CD1c-positive myeloid dendritic cell (primary cell): ENCODE data around the gene COA8.

Experiments
- DNase-seq: peaks from one replicate; pipeline ENCODE4 v3.0.0-alpha.2; 2016; ENCODE audit errors: extremely low spot score

COA8 gene

GRCh38 chr14:103548463-103549351 lies 14.1 kb upstream of the COA8 start:
- DNase-seq = no peak

DNA sequence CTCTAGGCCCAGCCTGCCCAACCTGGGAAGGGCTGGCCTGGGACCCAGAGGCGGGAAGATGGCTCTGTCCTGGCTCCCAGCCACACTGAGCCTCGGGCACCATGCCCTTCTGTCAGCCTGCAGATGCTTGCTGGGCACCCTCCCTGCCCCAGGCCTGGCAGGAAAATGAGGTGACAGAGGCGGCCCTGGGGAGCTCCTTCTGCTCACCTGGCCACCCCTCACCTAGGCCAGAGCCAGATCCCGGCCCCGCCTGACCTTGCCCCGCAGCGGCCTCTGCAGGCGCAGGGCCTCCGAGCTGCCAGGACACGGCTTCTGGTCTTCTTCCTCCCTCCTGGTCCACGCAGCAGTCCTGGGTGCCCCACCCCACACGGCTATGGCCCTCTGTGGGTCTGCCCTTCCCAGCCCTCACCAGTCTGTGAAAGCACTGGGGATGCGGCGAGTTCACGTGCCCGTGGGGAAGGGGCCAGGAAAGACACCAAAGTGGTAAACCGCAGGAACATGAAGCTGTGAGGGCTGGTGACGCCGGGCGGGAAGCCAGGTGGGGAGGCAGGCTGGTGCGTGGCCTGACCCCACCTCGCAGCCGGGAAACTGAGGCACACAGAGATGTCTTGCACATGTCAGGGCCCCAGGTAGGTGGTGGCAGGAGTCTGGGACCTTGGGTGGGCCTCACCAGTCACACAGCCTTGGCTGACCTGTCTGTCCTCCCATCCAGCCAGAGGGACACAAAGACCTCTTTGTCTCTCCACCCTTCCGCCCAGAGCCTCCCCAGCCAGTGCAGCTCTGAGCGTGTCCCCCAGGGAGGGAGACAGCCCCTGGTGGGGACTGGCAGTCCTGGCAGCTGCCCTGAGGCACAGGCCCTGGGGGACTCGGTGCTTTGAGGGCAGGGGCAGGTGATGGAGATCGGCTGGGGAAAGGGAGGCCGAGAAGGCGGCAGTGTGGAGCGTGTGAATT lies 13.1 kb upstream of the COA8 start:
- DNase-seq = no peak

DNA sequence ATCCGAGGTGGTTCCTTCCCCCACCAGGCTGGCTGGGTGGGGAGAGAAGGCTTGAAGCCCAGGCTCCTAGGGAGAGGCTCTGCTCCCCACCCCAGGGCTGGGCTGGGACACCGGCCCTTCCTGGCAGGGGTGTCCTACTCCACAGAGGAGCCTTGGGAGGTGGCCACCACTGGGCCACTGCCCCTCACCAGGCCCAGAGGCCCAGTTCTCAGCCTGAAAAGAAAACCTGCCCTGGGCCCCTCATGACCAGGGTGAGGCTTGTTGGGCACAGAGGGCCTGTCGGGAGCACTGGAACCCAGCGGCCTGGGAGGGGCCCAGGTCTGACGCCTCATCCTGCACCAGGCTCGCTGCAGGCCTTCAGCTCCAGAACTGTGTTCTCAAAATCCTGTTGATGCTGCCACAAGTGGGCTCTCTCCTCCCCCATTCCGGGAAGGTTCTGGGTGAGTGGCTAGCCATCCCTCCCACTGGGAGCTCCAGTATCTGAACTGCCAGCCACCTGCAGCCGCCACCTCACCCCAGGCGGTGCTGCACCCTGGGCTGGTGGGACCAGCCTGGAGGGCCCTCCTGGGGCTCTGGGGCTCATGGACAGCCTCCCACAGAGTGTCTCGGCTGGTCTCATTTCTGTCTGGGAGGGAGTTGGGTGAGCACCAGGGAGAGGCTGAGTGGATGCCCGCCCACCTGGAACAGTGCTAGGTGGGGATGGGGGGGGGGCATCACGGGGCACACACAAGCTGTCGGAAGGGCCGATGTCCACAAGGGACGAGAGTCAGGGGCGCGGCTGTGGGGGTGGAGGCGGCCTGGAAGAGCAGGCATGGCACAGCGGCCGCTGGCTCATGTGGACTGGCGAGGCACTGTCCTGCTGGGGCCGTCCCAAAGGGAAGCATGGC lies 12.1 kb upstream of the COA8 start:
- DNase-seq = no peak

DNA sequence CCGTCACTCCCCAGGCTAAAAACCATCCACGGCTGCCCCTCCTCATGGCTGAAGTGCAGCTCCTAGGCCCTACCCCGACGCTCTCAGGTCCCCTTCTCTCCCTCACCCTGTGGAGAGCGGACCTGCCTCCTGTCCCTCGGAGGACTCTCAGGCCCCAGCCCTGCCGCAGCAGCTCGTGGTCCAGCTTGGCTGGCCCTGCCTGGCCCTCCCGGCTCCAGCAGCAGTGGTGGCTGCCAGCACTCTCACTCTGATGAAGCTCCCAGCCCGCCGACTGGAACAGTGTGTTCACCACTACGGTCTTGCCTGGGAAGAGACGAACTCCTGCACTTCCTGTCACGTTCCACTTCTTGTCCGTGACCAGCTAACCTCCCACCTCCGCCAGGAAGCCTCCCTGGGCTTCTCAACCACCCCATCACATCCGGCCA lies 11.4 kb upstream of the COA8 start:
- no peak for DNase-seq

DNA sequence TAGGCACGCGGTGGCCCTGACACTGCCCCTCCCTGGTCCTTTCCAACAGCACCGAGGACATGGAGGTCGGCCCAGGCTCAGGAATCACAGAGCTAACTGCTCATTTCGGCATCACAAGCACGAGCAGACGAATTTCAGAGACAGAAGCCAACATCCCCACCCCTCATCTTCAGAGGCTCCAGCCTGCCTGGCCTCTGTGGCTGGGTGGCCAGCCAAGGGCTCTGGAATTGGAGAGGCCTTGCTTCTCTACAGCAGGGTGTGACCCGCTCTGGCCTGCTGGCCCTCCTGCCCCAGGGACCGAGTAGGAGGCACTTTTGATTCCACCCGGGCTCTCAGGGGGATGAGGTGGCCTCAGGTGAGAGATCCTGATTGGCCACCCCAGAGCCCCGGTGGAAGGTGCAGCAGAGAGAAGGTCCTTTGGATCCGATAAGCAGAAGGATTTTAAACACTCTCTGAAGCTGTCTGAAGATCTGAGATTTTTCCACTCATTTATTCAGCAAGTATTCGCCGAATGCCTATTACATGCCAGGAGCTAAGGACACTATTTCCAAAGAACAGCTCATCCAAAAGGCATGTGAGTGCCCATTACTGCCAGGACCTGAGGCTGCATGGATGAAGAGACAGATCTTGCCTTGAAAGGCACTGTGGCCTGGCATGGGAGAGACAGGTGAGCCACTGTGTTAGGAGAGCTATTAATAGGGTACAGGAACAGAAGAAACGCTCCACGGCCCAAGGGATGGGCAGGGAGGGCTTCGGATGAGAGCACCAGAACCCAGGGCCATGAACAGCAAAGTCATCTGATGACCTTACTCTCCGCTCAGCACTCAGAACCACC lies 10.5 kb upstream of the COA8 start:
- no peak for DNase-seq

DNA sequence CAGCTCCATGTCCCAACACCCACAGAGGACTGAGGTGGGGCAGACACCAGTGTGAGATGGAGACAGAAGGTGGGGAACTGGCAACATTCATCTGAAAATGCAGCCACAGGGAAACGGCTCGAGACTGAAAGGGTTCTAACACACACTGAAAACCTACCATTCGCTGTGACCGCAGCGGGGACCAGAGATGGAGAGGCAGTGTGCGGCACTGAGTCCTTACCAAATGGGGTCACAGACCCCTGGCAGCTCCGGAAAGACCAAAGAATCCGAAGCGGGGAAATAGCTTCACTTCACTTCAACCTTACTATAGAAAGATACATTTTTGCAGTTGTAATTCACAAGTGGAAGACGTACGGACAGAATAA lies 9.9 kb upstream of the COA8 start:
- no peak for DNase-seq

DNA sequence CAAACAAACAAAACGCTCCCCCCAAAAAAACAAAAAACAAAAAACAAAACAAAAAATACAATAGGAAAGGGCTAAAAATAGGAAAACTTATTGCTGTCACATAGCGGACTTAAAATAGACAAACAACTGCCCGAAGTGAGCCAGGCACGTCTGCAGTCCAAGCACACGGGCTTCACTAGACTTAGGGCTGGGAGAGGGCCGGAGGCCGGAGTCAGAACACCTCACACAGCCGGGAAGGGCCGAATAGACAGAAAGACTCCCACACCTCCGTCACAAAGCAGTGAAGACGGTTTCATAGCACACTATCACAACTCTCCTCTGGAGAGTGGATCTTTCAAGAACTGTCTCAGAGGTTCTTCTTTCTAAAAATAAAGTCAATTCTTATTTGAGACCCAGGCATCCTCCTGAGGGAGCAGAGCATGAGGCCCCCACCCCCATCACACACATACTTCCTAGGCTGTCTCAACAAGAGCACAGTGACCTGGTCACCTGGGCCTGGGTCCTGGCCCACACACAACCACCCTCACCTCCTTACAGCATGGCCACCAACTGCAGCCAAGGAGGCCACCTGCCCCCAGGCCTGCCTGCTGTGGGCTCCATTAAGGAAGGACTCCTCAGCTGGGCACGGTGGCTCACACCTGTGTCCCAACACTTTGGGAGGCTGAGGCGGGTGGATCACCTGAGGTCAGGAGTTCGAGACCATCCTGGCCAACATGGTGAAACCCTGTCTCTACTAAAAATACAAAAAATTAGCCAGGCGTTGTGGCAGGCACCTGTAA lies 7.0 kb upstream of the COA8 start:
- no peak for DNase-seq

- DNase-seq = no peak
Measured at GRCh38 chr14:103556946-103557758, 5.6 kb upstream of the COA8 start.

DNA sequence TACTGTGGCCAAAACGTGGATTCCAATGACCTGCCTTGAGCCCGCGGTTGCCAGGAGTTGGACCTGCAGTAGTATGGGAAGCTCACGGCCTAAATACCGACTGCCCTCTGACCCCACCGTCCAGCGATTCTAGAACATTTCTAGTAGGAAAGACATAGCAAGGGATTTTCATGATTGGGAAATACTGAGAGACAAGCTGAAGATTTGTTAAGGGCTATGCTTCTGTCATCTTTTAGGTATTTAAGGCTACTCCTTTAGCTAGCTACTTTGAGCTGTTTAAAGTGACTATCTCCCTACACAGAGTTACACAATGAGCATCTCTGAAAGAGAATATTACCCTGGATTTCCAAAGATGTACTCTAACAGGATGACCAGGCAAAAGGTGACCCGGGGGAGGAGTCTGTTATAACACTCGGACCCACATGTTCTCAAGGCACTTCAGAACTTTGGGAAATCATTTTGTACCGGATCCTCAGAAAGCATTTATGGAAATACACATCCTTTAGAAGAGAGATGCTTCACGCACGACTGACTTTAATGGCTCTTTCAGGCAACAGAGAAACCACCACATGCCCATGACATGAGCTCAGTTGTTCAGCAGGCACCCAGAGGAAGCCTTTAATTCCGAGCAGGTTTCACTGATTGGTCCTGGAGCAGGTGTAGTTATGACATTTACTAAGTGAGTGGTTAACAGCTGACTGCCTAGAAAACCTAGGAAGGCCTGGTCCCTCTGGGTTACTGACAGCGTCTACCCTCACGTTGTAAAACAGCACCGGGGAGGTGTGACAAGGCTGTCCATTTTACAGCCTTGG lies 4.5 kb upstream of the COA8 start:
- no peak for DNase-seq

DNA sequence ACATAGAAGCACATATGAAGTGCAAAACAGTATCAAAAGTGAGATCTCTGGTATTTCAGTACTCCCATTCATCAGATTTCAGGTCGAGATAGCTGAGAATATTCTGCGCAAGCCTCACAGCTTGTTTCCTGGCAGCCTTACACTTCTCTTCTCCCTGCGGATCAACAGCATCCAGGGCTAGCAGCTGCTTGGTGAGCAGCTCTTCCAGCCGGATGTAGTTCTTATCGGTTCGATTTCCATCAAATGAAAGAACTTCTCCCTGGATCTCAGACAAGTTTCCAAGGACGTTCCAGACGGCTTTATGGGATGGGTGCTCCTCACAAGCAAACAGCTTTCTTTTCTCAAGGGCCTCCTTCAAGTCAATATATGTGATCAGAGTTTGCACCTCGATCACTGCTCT lies 3.0 kb upstream of the COA8 start:
- no peak for DNase-seq

DNA sequence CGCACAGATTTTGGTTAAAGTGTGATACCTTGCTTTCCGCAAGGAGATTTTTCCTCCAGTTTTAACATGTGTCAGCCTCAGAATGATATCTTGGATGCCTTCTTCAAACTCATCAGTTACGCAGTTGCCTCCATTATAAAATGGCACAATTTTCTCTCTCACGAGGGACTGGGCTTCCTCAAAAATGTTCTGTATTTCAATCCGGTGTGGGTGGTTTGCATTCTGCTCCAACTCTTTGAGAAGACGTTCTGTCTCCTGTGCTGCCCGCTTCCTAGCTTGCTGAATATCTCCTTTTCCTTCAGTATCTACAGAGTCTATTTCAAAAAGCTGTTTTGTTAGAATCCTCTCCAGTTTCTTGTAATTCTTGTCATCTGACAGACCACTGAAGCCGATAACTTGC lies 2.1 kb upstream of the COA8 start:
- DNase-seq = peak; percentile 36

GRCh38 chr14:103561381-103562178 lies 1.2 kb upstream of the COA8 start:
- peak; percentile 42 for DNase-seq

- DNase-seq = peak; percentile 63
Measured at GRCh38 chr14:103562179-103562428, 656 bp upstream of the COA8 start.

DNA sequence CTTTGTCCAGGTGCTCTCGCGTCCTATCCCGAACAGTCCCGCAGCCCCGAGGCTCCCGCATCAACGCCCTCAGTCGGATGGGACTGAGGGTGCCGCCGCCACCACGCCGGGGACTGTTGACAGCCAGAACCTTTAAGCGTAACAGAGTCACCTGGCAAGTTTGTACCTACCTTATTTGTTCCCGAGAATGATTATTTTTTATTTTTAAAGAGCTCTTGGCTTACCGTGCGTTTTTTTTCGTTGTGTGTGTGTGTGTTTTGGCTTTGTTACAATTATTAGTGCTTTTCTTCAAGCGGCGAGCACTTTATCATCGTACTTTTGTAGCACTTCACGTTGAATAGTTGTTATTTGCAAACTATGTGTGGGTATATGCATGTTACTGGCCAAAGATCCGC lies 463 bp downstream of the COA8 start:
- DNase-seq = no peak

- no peak for DNase-seq
Measured at GRCh38 chr14:103563844-103564505, 1.2 kb downstream of the COA8 start.

- no peak for DNase-seq
Measured at GRCh38 chr14:103568952-103569351, 6.2 kb downstream of the COA8 start.

DNA sequence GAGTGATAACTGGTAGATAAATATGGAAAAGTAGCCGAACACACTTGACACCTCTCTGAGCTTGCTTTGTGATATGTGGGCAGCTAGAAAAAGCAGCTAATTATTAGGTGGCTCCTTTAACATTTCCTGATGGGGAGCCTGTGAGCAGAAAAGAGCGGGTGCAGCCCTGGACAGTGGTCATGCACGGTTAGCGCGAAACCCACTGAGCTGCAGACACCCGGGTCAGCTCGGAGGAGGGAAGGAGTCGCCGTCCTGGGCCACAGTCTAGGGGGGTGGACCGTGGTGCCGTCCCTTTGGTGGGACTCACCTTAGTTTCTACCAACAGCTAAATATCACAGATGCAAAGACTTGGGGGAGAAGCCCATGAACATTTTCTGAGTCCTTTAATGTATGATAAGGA lies 6.6 kb downstream of the COA8 start:
- no peak for DNase-seq
